K562 (cell line): ENCODE data around the gene FAM234B. TPM values are rescaled to one million over a fixed set of nuclear protein-coding genes. Genes with fewer than 3 reads are reported as not detected.

ENCODE experiments used
- ATAC-seq: fragments of 200-7000 bp; cut with Tn5 transposase; 3 replicates; pipeline ENCODE4 v1.9.1; 2020; ENCODE audit warnings: moderate library complexity
- BruUV-seq: library from RNA; stranded (reverse); fragments of 400-500 nt; replicated peaks from 2 replicates; lab custom pipeline; 2021; lab: Mats Ljungman, UMichigan
- CTCF ChIA-PET: fragments of 300-600 bp; formaldehyde crosslinking; extraction: SDS; loops from one replicate; lab custom pipeline; 2021; ENCODE audit warnings: low intra/inter-chr PET ratio; lab: Yijun Ruan, JAX
- POLR2A ChIA-PET: fragments of 300-600, 350-650 bp; sonication (Branson Sonifier 250); formaldehyde crosslinking; extraction: SDS; loops from one replicate; lab custom pipeline; 2021; ENCODE audit warnings: antibody characterized with exemption, inconsistent platforms; lab: Yijun Ruan, JAX
- DNase-seq, 4 experiments: peaks; one replicate each; pipeline versions ENCODE4 v3.0.0 to v3.0.0-alpha.2; 2011 to 2018; ENCODE audit warnings: low spot score in 3 of 4, mixed read lengths in 3 of 4; ENCODE audit errors: extremely low read depth in 1 of 4
- FAIRE-seq: peaks from 2 replicates; lab custom pipeline; 2011; peaks lifted over from hg19 to GRCh38; lab: Jason Lieb, UNC
- H2AFZ ChIP-seq: 2 replicates; pipeline ENCODE4 v1.6.0; 2011; ENCODE audit warnings: low read depth, low read length, control low read depth, inconsistent platforms
- H3K27ac ChIP-seq: fragments of 200-600 bp; 3 replicates; pipeline ENCODE4 v1.8.0; 2011; ENCODE audit warnings: low read depth, mild to moderate bottlenecking, control low read depth, inconsistent platforms, low read length, moderate library complexity, mixed read lengths; ENCODE audit errors: extremely low read depth
- H3K27me3 ChIP-seq, 2 experiments: fragments of 300-600 bp in 1 of 2; 2 replicates in 1 of 2; 3 replicates in 1 of 2; pipeline versions ENCODE4 v1.6.0 to v1.8.0; 2011; ENCODE audit warnings: inconsistent platforms in 2 of 2, low read length in 2 of 2, mild to moderate bottlenecking in 1 of 2, mixed read lengths in 1 of 2, moderate library complexity in 1 of 2; ENCODE audit not compliant: control insufficient read depth in 2 of 2, insufficient read depth in 2 of 2
- H3K36me3 ChIP-seq: fragments of 300-600 bp; 3 replicates; pipeline ENCODE4 v1.8.0; 2011; ENCODE audit warnings: mild to moderate bottlenecking, low read length, inconsistent platforms; ENCODE audit not compliant: control insufficient read depth, insufficient read depth
- H3K4me1 ChIP-seq, 2 experiments: fragments of 200-600 bp in 1 of 2; replicated peaks in 1 of 2; 2 replicates in 1 of 2; 3 replicates in 1 of 2; pipeline versions ENCODE4 v1.5.1 to v1.8.0; 2011; ENCODE audit warnings: inconsistent platforms in 2 of 2, low read length in 2 of 2, mild to moderate bottlenecking in 1 of 2, mixed read lengths in 1 of 2, moderate library complexity in 1 of 2; ENCODE audit not compliant: control insufficient read depth in 2 of 2, insufficient read depth in 2 of 2
- H3K4me2 ChIP-seq: 2 replicates; pipeline ENCODE4 v1.6.1; 2011; ENCODE audit warnings: low read length, control low read depth, inconsistent platforms, mixed read lengths; ENCODE audit not compliant: insufficient read depth
- H3K4me3 ChIP-seq: fragments of 200-600 bp; sonication (generic), shearing (Covaris generic); 2 replicates; pipeline ENCODE4 v1.5.1; 2016; ENCODE audit warnings: control low read depth, inconsistent platforms
- H3K79me2 ChIP-seq: fragments of 200-600 bp; 3 replicates; pipeline ENCODE4 v1.8.0; 2011; ENCODE audit warnings: low read length, inconsistent platforms; ENCODE audit not compliant: control insufficient read depth, insufficient read depth
- H3K9ac ChIP-seq, 2 experiments: 2 replicates each; pipeline versions ENCODE4 v1.6.0 to v1.6.1; 2011; ENCODE audit warnings: low read depth in 2 of 2, low read length in 2 of 2, control low read depth in 1 of 2, inconsistent platforms in 1 of 2, mild to moderate bottlenecking in 1 of 2, mixed read lengths in 1 of 2; ENCODE audit not compliant: insufficient read depth in 1 of 2
- H3K9me1 ChIP-seq: one replicate; pipeline ENCODE4 v1.6.0; 2011; ENCODE audit warnings: inconsistent platforms, mild to moderate bottlenecking, low read length, moderate library complexity; ENCODE audit not compliant: control insufficient read depth, insufficient read depth
- H3K9me3 ChIP-seq: replicated peaks from 2 replicates; pipeline ENCODE4 v1.5.1; 2011; ENCODE audit warnings: low read depth, low read length, inconsistent platforms; ENCODE audit not compliant: control insufficient read depth, insufficient read depth
- H4K20me1 ChIP-seq: replicated peaks from 2 replicates; pipeline ENCODE4 v1.6.1; 2011; ENCODE audit warnings: low read length, inconsistent platforms, mixed read lengths; ENCODE audit not compliant: control insufficient read depth, insufficient read depth
- ATF1 ChIP-seq, 2 experiments: fragments of 450-650 bp in 1 of 2; IDR thresholded peaks; 2 replicates each; pipeline ENCODE4 v1.6.1; 2016; ENCODE audit warnings: missing compliant biosample characterization in 1 of 2, missing genetic modification characterization in 1 of 2
- ATF3 ChIP-seq, 2 experiments: fragments of 450-650 bp in 1 of 2; sonication (generic) in 1 of 2; formaldehyde crosslinking in 1 of 2; IDR thresholded peaks in 1 of 2; conservative IDR thresholded peaks in 1 of 2; 2 replicates each; pipeline versions ENCODE4 v1.6.1 to v1.8.1; 2016 to 2023; ENCODE audit warnings: mild to moderate bottlenecking in 2 of 2, moderate library complexity in 2 of 2, inconsistent platforms in 1 of 2, missing genetic modification reagents in 1 of 2
- EHMT2 ChIP-seq: fragments of 450-650 bp; IDR thresholded peaks from 2 replicates; pipeline ENCODE4 v1.6.1; 2018; ENCODE audit warnings: antibody characterized with exemption
- EP300 ChIP-seq: IDR thresholded peaks from 2 replicates; pipeline ENCODE4 v1.6.1; 2012; ENCODE audit warnings: low read length, improper control_type of control experiment
- KHSRP ChIP-seq: fragments of 450-650 bp; IDR thresholded peaks from 2 replicates; pipeline ENCODE4 v1.6.1; 2017
- SRSF7 ChIP-seq: fragments of 200-400 bp; formaldehyde crosslinking; optimal IDR thresholded peaks from 2 replicates; pipeline ENCODE3; 2017; ENCODE audit warnings: mild to moderate bottlenecking, low read depth, low read length
- TFE3 ChIP-seq: fragments of 450-650 bp; formaldehyde crosslinking; IDR thresholded peaks from 2 replicates; pipeline ENCODE4 v1.4.0; 2020; ENCODE audit warnings: mild to moderate bottlenecking, mixed read lengths
- ZHX1 ChIP-seq: fragments of 150-350 bp; conservative IDR thresholded peaks from 2 replicates; pipeline ENCODE4 v1.6.1; 2014; ENCODE audit warnings: low read length
- ZNF140 ChIP-seq: fragments of 250-450 bp; sonication (Bioruptor Pico); IDR thresholded peaks from 2 replicates; pipeline ENCODE4 v1.8.0; 2021; ENCODE audit warnings: moderate library complexity, mild to moderate bottlenecking, inconsistent platforms
- ZNF436 ChIP-seq: fragments of 250-450, 450-650 bp; sonication (Bioruptor Pico); formaldehyde crosslinking; IDR thresholded peaks from 2 replicates; pipeline ENCODE4 v1.7.0; 2020; ENCODE audit warnings: mild to moderate bottlenecking
- ZNF551 ChIP-seq: fragments of 250-450 bp; sonication (Bioruptor Pico); IDR thresholded peaks from 2 replicates; pipeline ENCODE4 v1.5.0; 2021; ENCODE audit warnings: mild to moderate bottlenecking, moderate library complexity
- ZNF655 ChIP-seq: fragments of 250-450 bp; sonication (Bioruptor Pico); IDR thresholded peaks from 2 replicates; pipeline ENCODE4 v1.5.0; 2021
- WGBS: fragments of 100-300 bp; shearing (Covaris generic); methylation state at CpG from one replicate; pipeline ENCODE4 v1.1.6; 2016; ENCODE audit warnings: low coverage, mixed read lengths; ENCODE audit not compliant: insufficient coverage; ENCODE audit errors: missing lambda C conversion rate; 5-methylcytosine and 5-hydroxymethylcytosine counted together
- in situ Hi-C: fragments of 300-500 bp; cut with MboI; formaldehyde crosslinking; loops from 4 replicates; pipeline ENCODE4 v1.15.0; 2018; ENCODE audit warnings: inconsistent platforms, mixed read lengths
- intact Hi-C: fragments of 100-400 bp; cut with micrococcal nuclease; formaldehyde crosslinking; loops from 2 replicates; pipeline ENCODE4 v1.14.2; 2022
- polyA plus RNA-seq, 8 experiments: library from polyadenylated mRNA; depleted of rRNA in 4 of 8; stranded (reverse) in 5 of 8; unstranded in 3 of 8; fragments of >200 nt; fragmentation: Nextera tagmentation in 2 of 8; fragmentation: Illumina TruSeq in 1 of 8; extraction: Ambion mirVana in 2 of 8; extraction: Trizol in 1 of 8; gene quantifications; 2 replicates each; pipeline versions ENCODE4 v1.2.1 to v1.2.3, GENCODE V29; 2011 to 2014; ENCODE audit warnings: inconsistent platforms in 1 of 8, missing spikeins in 1 of 8
- total RNA-seq, 7 experiments: library from RNA; depleted of rRNA in 6 of 7; stranded (reverse); fragments of >200 nt in 6 of 7; fragmentation: Illumina TruSeq in 2 of 7; extraction: Trizol in 2 of 7; gene quantifications; 2 replicates each; pipeline versions ENCODE4 v1.2.1 to v1.2.3, GENCODE V29; 2011 to 2021; ENCODE audit warnings: low replicate concordance in 1 of 7

The FAM234B gene
- total and polyA plus RNA-seq, 9 of the 15 experiments (the other 6 are each of a cell fraction or from before 2014, with no cell fraction given) = 1.00 to 4.3 (median 2.0) TPM

GRCh38 chr12:13022851-13023271, 21.3 kb upstream of the FAM234B start:
- ATAC-seq (no peak), FAIRE-seq (no peak), DNase-seq (no peak)
- POLR2A ChIA-PET = no interaction called here
- 42% methylated on average over 5 of the region's 6 CpGs for WGBS
- in situ Hi-C loops (loop anchor here (25.0 kb wide), 1 partner anchor 189 kb away; no protein-coding TSS in a partner anchor), intact Hi-C loops (loop anchor here (5.0 kb wide), 1 partner anchor 74 kb away; no protein-coding TSS in a partner anchor)
- CTCF ChIA-PET = no interaction called here
- TF ChIP-seq ATF1 (CRISPR knock-in tag; IDR thresholded peaks at IDR 0.05) (no peak), ATF1 (tag; IDR thresholded peaks at IDR 0.05) (no peak), ZNF551 (no peak), SRSF7 (no peak), ZNF655 (no peak), EP300 (no peak), ZNF140 (CRISPR knock-in tag) (no peak), KHSRP (no peak), ZNF436 (CRISPR knock-in tag) (no peak), TFE3 (CRISPR knock-in tag) (no peak), EHMT2 (no peak), ZHX1 (no peak), ATF3 (IDR thresholded peaks at IDR 0.05) (no peak), ATF3 (CRISPR knock-in tag; conservative IDR thresholded peaks at IDR 0.05) (no peak)
- BruUV-seq = no TSS peak
- Histone ChIP-seq H3K4me2 (no peak overlapping the region), H3K9ac (no peak overlapping the region), H3K9me1 (no peaks in the 10 kb centered on the region), H2AFZ (no peak overlapping the region), H3K27me3 (no peaks in the 10 kb centered on the region), H3K36me3 (no peaks in the 10 kb centered on the region), H3K27ac (no peak overlapping the region), H3K4me3 (no peak overlapping the region), H4K20me1 (no peaks in the 10 kb centered on the region), H3K9me3 (no peaks in the 10 kb centered on the region), H3K4me1 (no peaks in the 10 kb centered on the region; a peak in 1 of 5 replicates), H3K79me2 (no peaks in the 10 kb centered on the region)
